ENCODE data around the gene NAPSA. TPM values are rescaled to one million over a fixed set of nuclear protein-coding genes. Genes with fewer than 3 reads are reported as not detected.

The NAPSA gene
- polyA plus RNA-seq, 3 donors, result 0.28 to 2.1 (median 1.4) TPM

- H3K27ac ChIP-seq (ENCODE audit: low read depth, low read length), result no peak overlapping the region
- WGBS, 3 donors, result 2 to 7% (median 3%) methylated on average over 32 to 42 of the region's 42 CpGs
These were observed 53.5 kb downstream of the NAPSA start for GRCh38 chr19:50311723-50312635.

DNA sequence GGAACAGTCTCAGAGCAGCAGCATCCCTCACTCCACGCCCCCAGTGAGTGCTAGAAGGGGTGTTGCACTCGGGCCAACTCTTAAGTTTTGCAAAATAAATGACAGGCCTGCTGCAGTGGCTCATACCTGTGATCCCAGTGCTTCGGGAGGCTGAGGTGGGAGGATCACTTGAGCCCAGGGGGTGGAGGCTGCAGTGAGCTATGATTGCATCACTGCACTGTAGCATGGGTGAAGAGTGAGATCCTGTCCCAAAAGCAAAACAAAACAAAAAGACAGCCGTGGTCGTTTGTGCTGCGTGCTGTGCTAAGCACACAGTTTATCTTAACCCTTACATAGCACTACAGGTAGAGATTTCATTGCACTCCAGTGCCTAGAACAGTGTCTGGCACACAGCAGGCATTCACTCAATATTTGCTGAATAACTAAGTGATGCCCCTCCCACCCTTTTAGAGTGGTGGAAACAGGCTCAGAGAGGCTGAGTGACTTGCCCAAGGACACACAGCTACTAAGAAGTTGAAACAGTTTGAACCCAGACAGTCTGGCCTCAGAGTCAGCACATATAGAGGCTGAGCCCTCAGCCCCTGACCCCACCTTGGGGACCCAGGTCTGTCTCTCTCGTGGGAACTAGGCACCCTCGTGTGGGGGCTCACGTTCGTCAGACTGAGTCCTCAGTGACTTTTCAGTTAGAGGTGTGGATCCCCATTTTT is 54.5 kb downstream of the NAPSA start:
- no peak overlapping the region for H3K27ac ChIP-seq (ENCODE audit: low read depth, low read length)
- 37 to 48% (median 44%) methylated on average over 10 of the region's 10 CpGs for WGBS, 3 donors

- H3K27ac ChIP-seq (ENCODE audit: low read depth, low read length), result no peak overlapping the region
- WGBS, 3 donors, result 53 to 73% (median 56%) methylated on average over 16 of the region's 16 CpGs
These were observed 55.9 kb downstream of the NAPSA start for GRCh38 chr19:50309396-50310125.

DNA sequence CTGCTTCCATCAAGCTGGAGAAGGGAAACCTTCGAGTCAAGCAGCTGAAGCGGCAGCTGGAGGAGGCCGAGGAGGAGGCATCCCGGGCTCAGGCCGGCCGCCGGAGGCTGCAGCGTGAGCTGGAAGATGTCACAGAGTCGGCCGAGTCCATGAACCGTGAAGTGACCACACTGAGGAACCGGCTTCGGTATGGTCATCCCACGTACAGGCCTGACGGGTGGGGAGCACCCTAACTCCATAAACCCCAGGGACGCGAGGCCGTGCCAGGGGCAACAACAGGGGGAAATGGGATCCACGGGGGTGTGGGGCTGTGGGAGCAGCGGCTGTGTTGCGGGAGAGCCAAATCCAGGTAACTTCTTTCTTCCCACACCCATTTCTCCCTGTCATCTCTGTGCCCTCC is 56.4 kb downstream of the NAPSA start:
- no peak overlapping the region for H3K27ac ChIP-seq (ENCODE audit: low read depth, low read length)
- 89 to 96% (median 89%) methylated on average over 21 of the region's 21 CpGs for WGBS, 3 donors

Other genes starting within 250 kb of the NAPSA start
- gene IZUMO2, start 202.4 kb downstream of the NAPSA start, polyA plus RNA-seq, result not detected
- 10 to 100 TPM; 20.6 to 42.6 (median 21.9) TPM for gene MYH14, start 162.0 kb downstream of the NAPSA start, polyA plus RNA-seq
- 1 to 10 TPM in 1 of 3 donors, under 1 TPM in 2; 0.51 to 1.4 (median 0.67) TPM for gene KCNC3, start 36.3 kb downstream of the NAPSA start, polyA plus RNA-seq
- 10 to 100 TPM; 37.0 to 87.1 (median 79.2) TPM for gene NR1H2, start 10.8 kb upstream of the NAPSA start, polyA plus RNA-seq
- gene POLD1, start 18.7 kb upstream of the NAPSA start, polyA plus RNA-seq, result 10 to 100 TPM; 12.1 to 23.8 (median 13.5) TPM
- 1 to 10 TPM in 1 of 3 donors, under 1 TPM in 2; 0.34 to 1.4 (median 0.46) TPM for gene SPIB, start 53.3 kb upstream of the NAPSA start, polyA plus RNA-seq
- under 1 TPM; 0.06 to 0.34 (median 0.15) TPM for gene MYBPC2, start 67.3 kb upstream of the NAPSA start, polyA plus RNA-seq
- gene EMC10, start 110.9 kb upstream of the NAPSA start, polyA plus RNA-seq, result 10 to 100 TPM; 42.4 to 75.0 (median 69.1) TPM
- 1 to 10 TPM in 2 of 3 donors, under 1 TPM in 1; 0.68 to 2.7 (median 1.8) TPM for gene GARIN5A, start 111.2 kb upstream of the NAPSA start, polyA plus RNA-seq
- gene JOSD2, start 145.6 kb upstream of the NAPSA start, polyA plus RNA-seq, result 10 to 100 TPM; 34.9 to 61.6 (median 56.8) TPM
- gene ASPDH, start 148.3 kb upstream of the NAPSA start, polyA plus RNA-seq, result under 1 TPM in 1 of 3 donors, not detected in 2; 0.36 TPM
- 1 to 10 TPM in 2 of 3 donors, under 1 TPM in 1; 0.52 to 3.0 (median 1.6) TPM for gene LRRC4B, start 202.8 kb upstream of the NAPSA start, polyA plus RNA-seq

Measured in adipose tissue (tissue), 3 donors.